DMS53 treated with DMSO at 0.1 percent for 48 hours (cell line): ENCODE data around the gene DCUN1D2.

Source experiments
- DNase-seq: peaks from one replicate; lab custom pipeline; 2025; ENCODE audit not compliant: unreplicated experiment; lab: John Stamatoyannopoulos, UW

Gene DCUN1D2

DNA sequence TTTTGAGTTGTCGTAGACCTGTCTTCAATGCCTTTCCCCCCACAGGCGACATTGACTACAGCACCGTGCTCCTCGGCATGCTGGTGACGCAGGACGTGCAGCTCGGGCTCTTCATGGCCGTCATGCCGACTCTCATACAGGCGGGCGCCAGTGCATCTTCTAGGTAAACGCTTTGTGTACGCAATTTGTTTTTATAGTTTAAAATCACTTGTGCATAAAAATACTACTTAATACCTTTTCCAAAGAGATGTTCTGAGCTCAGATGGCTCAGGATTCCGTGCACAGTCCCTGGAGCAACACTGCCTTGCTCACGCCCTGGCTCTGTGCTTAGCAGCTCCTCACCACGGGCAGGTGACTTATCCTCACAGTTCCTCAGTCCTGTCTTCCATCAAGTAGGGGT lies 30.1 kb upstream of the DCUN1D2 start:
- DNase-seq, result no peak

GRCh38 chr13:113519556-113519955 lies 29.0 kb upstream of the DCUN1D2 start:
- DNase-seq, result no peak

DNA sequence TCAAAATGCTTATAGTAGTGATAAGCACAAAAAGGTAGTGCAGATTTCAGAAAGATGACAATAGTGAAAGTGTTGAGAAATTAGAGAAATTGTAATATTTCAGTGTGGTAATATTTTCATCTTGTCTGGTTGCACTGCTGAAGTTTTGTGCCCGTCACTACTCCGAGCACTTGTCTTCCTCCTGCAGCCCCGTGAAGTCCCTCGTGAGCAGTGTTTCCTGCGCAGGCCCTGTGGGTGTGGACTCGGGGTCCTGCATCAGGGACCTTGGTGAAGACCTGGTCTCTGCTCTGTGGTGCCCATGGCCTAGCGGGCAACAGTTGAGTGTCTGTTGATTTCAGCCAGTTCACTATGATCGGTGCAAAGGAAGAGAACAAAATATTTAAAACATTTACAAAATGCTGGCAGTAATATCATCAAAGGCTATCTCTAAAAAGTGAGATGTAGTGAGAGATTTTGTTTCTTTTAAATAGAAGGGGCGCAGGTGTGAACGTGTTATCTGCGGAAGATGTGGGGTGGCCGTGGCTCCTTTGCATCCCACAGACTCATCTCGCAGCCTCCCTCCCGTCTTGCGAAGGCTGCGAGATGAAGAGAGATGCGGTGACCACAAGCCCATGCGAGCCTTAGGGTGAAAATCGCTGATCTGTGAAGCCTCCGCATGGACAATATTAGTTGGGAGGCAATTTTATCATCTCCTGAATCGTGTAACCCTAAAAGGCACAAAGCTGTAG lies 27.7 kb upstream of the DCUN1D2 start:
- DNase-seq, result no peak

DNA sequence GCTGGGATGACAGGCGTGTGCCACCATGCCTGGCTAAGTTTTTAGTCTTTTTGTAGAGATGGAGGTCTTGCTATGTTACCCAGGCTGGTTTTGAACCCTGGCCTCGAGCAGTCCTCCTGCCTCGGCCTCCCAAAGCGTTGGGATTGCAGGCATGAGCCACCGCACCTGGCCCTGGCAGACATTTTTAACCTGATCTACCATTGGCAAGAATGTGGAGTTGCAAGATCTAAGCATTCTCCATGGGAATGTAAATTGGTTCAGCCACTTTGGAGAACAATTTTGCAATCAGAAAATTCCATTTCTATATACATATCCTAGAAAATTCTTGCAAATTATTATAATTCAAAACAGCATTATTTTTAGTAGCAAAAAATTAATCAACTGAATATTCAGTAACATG lies 24.3 kb upstream of the DCUN1D2 start:
- no peak for DNase-seq

- DNase-seq, result no peak
These were observed 23.2 kb upstream of the DCUN1D2 start for GRCh38 chr13:113513761-113514160.

GRCh38 chr13:113511361-113511760 lies 20.9 kb upstream of the DCUN1D2 start:
- DNase-seq, result no peak

GRCh38 chr13:113510871-113511270 lies 20.4 kb upstream of the DCUN1D2 start:
- DNase-seq, result no peak

- DNase-seq, result no peak
These were observed 19.5 kb upstream of the DCUN1D2 start for GRCh38 chr13:113509989-113510388.

- DNase-seq, result no peak
These were observed 18.2 kb upstream of the DCUN1D2 start for GRCh38 chr13:113508521-113509254.

GRCh38 chr13:113507505-113508345 lies 17.2 kb upstream of the DCUN1D2 start:
- no peak for DNase-seq

- DNase-seq, result no peak
These were observed 16.4 kb upstream of the DCUN1D2 start for GRCh38 chr13:113506871-113507388.

DNA sequence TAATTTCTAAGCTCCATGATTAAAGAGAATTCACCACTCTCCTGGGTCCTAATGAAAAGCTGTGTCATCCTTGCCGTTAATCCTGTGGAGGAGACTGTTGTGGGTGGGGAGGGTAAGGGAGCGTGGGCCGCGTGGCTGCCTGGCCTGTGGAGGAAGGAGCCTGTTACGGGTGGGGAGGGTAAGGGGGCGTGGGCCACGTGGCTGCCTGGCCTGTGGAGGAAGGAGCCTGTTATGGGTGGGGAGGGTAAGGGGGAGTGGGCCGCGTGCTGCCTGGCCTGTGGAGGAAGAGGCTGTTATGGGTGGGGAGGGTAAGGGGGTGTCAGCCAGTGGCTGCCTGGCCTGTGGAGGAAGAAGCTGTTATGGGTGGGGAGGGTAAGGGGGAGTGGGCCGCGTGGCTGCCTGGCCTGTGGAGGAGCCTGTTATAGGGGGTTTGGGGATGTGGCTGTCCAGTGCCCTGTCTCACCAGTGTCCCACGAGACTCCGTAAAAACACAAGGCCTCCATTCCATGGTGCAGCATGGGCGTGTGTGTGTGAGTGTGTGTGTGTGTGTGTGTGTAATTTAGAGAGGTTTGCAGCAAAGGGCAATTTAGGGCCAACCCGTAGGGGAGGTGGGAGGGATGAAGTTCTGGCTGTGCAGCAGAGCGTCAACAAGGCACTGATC lies 15.6 kb upstream of the DCUN1D2 start:
- DNase-seq, result no peak

DNA sequence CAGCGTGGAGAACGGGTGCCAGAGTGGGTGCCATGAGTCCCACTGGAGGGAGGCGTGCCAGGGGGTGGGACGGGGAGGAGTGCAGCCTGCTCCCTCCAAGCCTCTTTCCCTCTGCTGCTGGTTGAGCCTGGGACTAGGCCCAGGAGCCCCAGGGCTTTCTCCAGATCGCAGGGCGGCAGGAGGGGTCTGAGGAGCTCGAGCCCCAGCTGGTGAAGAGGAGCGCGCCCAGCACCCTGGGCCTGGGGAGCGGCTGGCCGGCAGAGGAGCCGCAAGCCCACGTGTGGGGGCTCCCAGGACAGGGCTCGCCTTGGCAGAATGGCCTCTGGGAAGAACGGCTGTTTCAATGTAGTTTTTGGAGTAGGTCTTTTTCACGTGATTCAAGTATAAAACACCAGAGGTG lies 12.2 kb upstream of the DCUN1D2 start:
- no peak for DNase-seq

DNA sequence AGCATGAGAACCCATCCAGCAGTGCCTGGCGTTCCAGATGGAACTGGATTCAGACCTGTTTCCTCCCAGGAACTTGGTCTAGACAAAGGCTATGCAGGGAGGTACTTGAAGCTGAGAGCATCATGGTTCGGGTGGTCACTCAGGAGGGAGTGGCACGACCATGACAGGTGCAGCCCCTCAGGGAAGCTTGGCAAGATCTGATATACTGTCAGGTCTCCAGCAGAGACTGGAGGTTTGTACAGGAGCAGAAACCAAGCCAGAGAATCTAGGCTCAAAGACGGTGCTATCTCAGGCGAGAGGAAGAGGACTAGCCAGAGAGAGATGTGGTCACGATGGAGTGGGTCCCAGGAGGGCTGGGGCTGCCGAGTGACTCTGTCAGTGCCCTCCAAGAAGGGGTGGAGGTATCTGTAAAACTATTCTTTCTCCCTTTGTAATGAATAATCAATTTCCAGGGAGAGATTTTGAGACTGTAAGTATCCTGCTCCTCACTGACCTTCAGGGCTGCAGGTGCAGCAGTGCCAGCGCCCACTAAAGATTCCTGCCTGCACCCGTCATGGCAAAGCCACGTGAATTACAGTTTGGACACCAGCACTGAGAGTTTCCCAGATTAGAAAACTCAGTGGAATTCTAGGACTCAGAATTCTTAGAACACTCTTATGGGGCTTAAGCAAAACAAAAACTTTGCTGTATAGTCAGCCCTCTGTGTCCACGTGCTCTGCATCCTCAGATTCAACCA lies 10.2 kb upstream of the DCUN1D2 start:
- DNase-seq, result no peak

DNA sequence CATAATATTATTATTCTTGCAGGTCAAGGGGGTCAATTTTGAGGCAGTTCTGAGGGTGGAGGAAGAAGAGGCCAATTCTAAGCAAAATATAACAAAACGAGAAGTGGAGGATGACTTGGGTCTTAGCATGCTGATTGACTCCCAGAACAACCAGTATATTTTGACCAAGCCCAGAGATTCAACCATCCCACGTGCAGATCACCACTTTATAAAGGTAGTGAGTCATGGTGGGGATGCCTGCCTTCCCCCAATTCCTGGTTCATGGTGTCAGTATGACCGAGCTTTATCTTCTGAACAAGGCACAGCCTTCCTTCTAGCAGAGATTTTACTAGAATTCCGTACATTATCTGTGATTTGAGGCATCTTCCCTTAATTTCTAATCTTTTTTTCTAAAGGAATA lies 9.4 kb upstream of the DCUN1D2 start:
- DNase-seq, result no peak

DNA sequence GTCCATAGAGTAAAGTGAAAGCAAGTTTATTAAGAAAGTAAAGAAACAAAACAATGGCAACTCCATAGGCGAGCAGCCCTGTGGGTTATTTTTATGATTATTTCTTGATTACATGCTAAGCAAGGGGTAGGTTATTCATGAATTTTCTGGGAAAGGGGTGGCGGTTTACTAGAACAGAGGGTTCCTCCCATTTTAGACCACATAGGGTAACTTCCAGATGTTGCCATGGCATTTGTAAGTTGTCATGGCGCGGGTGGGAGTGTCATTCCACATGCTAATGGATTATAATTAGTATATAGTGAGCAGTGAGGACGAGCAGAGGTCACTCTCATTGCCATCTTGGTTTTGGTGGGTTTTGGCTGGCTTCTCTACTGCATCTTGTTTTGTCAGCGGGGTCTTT lies 8.4 kb upstream of the DCUN1D2 start:
- no peak for DNase-seq

- DNase-seq, result no peak
These were observed 6.7 kb upstream of the DCUN1D2 start for GRCh38 chr13:113497217-113497616.

GRCh38 chr13:113495494-113496210 lies 5.1 kb upstream of the DCUN1D2 start:
- DNase-seq, result no peak

DNA sequence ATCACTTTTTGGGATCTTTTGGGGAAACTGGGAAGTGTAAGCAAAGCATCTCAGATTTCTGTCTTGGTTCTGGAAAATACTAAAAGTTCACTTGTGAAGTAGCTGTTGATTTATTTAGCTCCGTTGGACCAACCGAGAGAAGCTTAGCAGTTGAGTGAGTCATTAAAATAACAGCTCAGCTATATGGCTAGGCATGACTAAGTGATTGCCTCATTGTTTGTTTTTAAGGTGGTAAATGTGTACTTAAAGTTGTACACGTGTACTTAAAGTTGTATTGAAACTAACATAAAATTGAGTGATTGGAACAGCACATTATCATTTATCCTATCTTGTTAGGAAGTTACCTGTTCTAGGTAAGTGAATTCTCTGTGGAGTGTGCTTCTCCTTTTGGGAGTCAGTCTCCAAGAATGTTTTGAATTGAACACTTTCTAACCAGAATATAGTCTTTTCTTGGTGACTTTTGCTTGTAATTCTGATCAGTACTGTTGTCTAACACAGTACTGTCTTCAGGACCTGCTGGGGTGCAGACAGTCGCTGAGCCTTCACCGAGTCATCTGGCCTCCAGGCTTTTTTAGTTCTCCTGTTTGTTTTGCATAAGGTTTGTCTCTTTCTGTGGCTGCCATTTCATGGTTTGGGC lies 2.9 kb upstream of the DCUN1D2 start:
- peak; percentile 24 for DNase-seq
